ENCODE data around the gene MYO18B. TPM values are rescaled to one million over a fixed set of nuclear protein-coding genes. Genes with fewer than 3 reads are reported as not detected.

Gene MYO18B
- total and polyA plus RNA-seq, 2 donors (not counting 1 experiment from before 2014, with no cell fraction given): 0.15 TPM; not detected in 1

DNA sequence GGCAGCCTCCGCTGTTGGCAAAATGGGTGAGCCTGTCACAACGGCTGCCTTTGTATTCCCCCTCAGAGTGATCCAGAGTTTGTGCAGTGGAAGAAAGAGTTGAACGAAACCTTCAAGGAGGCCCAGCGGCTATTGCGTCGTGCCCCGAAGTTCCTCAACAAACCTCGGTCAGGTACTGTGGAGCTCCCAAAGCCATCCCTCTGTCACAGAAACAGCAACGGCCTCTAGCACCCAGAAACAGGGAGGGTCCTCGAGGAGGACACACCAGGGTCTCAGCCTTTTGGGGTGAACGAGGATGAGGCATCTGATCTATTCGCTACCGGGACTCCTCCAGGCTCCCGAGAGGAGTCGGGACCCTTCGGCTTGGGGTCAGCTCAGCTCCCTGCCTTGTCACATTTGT is 19.8 kb upstream of the MYO18B start:
- H3K4me3 Mint-ChIP-seq: no peak overlapping the region
- POLR2A ChIA-PET: no interaction called here

DNA sequence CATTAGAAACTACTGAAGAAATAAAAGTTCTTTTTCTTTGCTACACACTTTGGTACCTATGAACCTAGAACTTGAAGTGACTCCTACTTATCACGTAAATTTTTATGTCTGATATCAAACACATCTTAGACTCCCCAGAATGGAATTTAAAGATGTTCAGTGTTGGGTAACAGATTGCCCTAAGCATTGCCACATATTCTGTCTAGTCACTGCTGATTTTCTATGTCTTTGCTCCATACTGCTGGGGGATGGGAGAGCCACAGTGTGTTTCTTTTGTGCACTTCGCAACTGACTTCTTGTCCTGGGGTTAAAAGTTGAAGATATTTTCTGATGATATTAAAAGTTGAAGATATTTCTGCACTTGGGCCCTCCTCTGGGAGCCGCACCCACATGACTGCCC is 19.4 kb upstream of the MYO18B start:
- ChIA-PET POLR2A (no interaction called here), CTCF (no interaction called here)
- intact Hi-C loops (cut with micrococcal nuclease): no loop called here
- Histone ChIP-seq H3K9ac (ENCODE audit: low read length) (no peak overlapping the region), H3K9me3 (ENCODE audit: control extremely low read depth in 1 of 3, control insufficient read depth in 2 of 3, insufficient read depth in 1 of 3, low read length in 2 of 3) (no peaks in the 10 kb centered on the region), H3K27me3 (replicated peaks in 1 of 4; ENCODE audit: control extremely low read depth in 1 of 4, control insufficient read depth in 3 of 4, insufficient read depth in 4 of 4, low read length in 3 of 4) (no peaks in the 10 kb centered on the region), H3K4me1 (ENCODE audit: control insufficient read depth in 2 of 2, insufficient read depth in 2 of 2, low read length in 2 of 2) (no peaks in the 10 kb centered on the region), H3K36me3 (replicated peaks in 1 of 2; ENCODE audit: control extremely low read depth in 1 of 2, control insufficient read depth in 1 of 2, extremely low read depth in 1 of 2, insufficient read depth in 2 of 2, low read length in 1 of 2) (peaks cover 3 to 59% of the 10 kb centered on the region in 2 experiments), H3K4me2 (replicated peaks; ENCODE audit: low read depth, low read length, poor library complexity, severe bottlenecking) (no peak overlapping the region), H3K79me2 (ENCODE audit: control insufficient read depth, insufficient read depth, low read length) (no peaks in the 10 kb centered on the region), H4K20me1 (ENCODE audit: control insufficient read depth, insufficient read depth, low read length, poor library complexity, severe bottlenecking) (no peaks in the 10 kb centered on the region), H2AFZ (ENCODE audit: insufficient read depth, low read depth, low read length, poor library complexity, severe bottlenecking) (no peak overlapping the region), H3K27ac (ENCODE audit: low read length in 2 of 2) (no peak overlapping the region), H3K4me3 (ENCODE audit: control extremely low read depth in 1 of 5, extremely low read depth in 1 of 5, insufficient read depth in 1 of 5, low read depth in 2 of 5, low read length in 4 of 5) (no peak overlapping the region)
- ATAC-seq (ENCODE audit: low read depth) (no peak), DNase-seq (no peak)
- no peaks in the 10 kb centered on the region for H3K4me1 Mint-ChIP-seq
- no peak overlapping the region for H3K4me3 Mint-ChIP-seq
- H3K9me3 Mint-ChIP-seq (ENCODE audit: insufficient read depth): no peaks in the 10 kb centered on the region
- no peak for TF ChIP-seq EZH2 (IDR thresholded peaks at IDR 0.05; ENCODE audit: borderline replicate concordance, insufficient read depth, low read depth, low read length, poor library complexity, severe bottlenecking)
- TF ChIP-seq, protein P1, sequence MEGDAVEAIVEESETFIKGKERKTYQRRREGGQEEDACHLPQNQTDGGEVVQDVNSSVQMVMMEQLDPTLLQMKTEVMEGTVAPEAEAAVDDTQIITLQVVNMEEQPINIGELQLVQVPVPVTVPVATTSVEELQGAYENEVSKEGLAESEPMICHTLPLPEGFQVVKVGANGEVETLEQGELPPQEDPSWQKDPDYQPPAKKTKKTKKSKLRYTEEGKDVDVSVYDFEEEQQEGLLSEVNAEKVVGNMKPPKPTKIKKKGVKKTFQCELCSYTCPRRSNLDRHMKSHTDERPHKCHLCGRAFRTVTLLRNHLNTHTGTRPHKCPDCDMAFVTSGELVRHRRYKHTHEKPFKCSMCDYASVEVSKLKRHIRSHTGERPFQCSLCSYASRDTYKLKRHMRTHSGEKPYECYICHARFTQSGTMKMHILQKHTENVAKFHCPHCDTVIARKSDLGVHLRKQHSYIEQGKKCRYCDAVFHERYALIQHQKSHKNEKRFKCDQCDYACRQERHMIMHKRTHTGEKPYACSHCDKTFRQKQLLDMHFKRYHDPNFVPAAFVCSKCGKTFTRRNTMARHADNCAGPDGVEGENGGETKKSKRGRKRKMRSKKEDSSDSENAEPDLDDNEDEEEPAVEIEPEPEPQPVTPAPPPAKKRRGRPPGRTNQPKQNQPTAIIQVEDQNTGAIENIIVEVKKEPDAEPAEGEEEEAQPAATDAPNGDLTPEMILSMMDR (IDR thresholded peaks at IDR 0.05): no peak
- no peaks in the 10 kb centered on the region for H3K27me3 Mint-ChIP-seq
- WGBS (ENCODE audit: insufficient coverage): 100% methylated on average over 2 of the region's 3 CpGs
- H3K27ac Mint-ChIP-seq: no peak overlapping the region

More for the DNA sequence above, 19.8 kb upstream of the MYO18B start:
- Histone ChIP-seq H3K4me1 (ENCODE audit: control insufficient read depth in 2 of 2, insufficient read depth in 2 of 2, low read length in 2 of 2) (no peaks in the 10 kb centered on the region), H4K20me1 (ENCODE audit: control insufficient read depth, insufficient read depth, low read length, poor library complexity, severe bottlenecking) (no peaks in the 10 kb centered on the region), H3K4me3 (ENCODE audit: control extremely low read depth in 1 of 5, extremely low read depth in 1 of 5, insufficient read depth in 1 of 5, low read depth in 2 of 5, low read length in 4 of 5) (no peak overlapping the region), H3K27me3 (replicated peaks in 1 of 4; ENCODE audit: control extremely low read depth in 1 of 4, control insufficient read depth in 3 of 4, insufficient read depth in 4 of 4, low read length in 3 of 4) (no peaks in the 10 kb centered on the region), H3K36me3 (replicated peaks in 1 of 2; ENCODE audit: control extremely low read depth in 1 of 2, control insufficient read depth in 1 of 2, extremely low read depth in 1 of 2, insufficient read depth in 2 of 2, low read length in 1 of 2) (peaks cover 3 to 59% of the 10 kb centered on the region in 2 experiments), H3K79me2 (ENCODE audit: control insufficient read depth, insufficient read depth, low read length) (no peaks in the 10 kb centered on the region), H3K4me2 (replicated peaks; ENCODE audit: low read depth, low read length, poor library complexity, severe bottlenecking) (no peak overlapping the region), H2AFZ (ENCODE audit: insufficient read depth, low read depth, low read length, poor library complexity, severe bottlenecking) (no peak overlapping the region), H3K9ac (ENCODE audit: low read length) (no peak overlapping the region), H3K9me3 (ENCODE audit: control extremely low read depth in 1 of 3, control insufficient read depth in 2 of 3, insufficient read depth in 1 of 3, low read length in 2 of 3) (no peaks in the 10 kb centered on the region), H3K27ac (ENCODE audit: low read length in 2 of 2) (no peak overlapping the region)
- DNase-seq (no peak), ATAC-seq (ENCODE audit: low read depth) (no peak)
- WGBS (ENCODE audit: insufficient coverage): 99% methylated on average over 10 of the region's 16 CpGs
- CTCF ChIA-PET: no interaction called here
- H3K9me3 Mint-ChIP-seq (ENCODE audit: insufficient read depth): no peaks in the 10 kb centered on the region
- TF ChIP-seq, protein P1 (IDR thresholded peaks at IDR 0.05): no peak
- no peak for TF ChIP-seq EZH2 (IDR thresholded peaks at IDR 0.05; ENCODE audit: borderline replicate concordance, insufficient read depth, low read depth, low read length, poor library complexity, severe bottlenecking)
- H3K27ac Mint-ChIP-seq: no peak overlapping the region
- H3K27me3 Mint-ChIP-seq: no peaks in the 10 kb centered on the region
- H3K4me1 Mint-ChIP-seq: no peaks in the 10 kb centered on the region
- intact Hi-C loops (cut with micrococcal nuclease): no loop called here
